ENCODE measurements around the gene TLE4. TPM values are rescaled to one million over a fixed set of nuclear protein-coding genes. Genes with fewer than 3 reads are reported as not detected.

TLE4 gene
- total and polyA plus RNA-seq, 2 of the 13 experiments (the other 11 are each of a cell fraction or from before 2014, with no cell fraction given) = 2.0 to 2.3 TPM

- intact Hi-C loops (cut with micrococcal nuclease; ENCODE audit: unreplicated experiment) (no loop called here), in situ Hi-C loops (cut with HindIII; ENCODE audit: extremely low pct_ligation_motif_present, low pct_unique_long_range_greater_than_20kb) (no loop called here)
- 0% methylated on average over 1 of the region's 1 CpG for WGBS (ENCODE audit: low lambda C conversion rate)
- H2AFZ ChIP-seq (ENCODE audit: low read length) = no peak overlapping the region
- H3K27ac ChIP-seq (ENCODE audit: extremely low read length, insufficient read depth, low read length) = no peak overlapping the region
- no peaks in the 10 kb centered on the region for H3K9me3 ChIP-seq (ENCODE audit: low read length)
- DNase-seq (ENCODE audit: low spot score) (no peak), ATAC-seq (no peak), FAIRE-seq (no peak)
- no peak overlapping the region for H3K4me2 ChIP-seq (ENCODE audit: low read depth, low read length)
- H3K4me1 ChIP-seq (ENCODE audit: insufficient read depth, low read length) = no peaks in the 10 kb centered on the region
- no peaks in the 10 kb centered on the region for H3K79me2 ChIP-seq (ENCODE audit: insufficient read depth, low read length)
- H3K4me3 ChIP-seq (replicated peaks in 1 of 3; ENCODE audit: insufficient read depth in 1 of 3, low read depth in 2 of 3, low read length in 3 of 3) = no peak overlapping the region
- no peaks in the 10 kb centered on the region for H3K36me3 ChIP-seq (replicated peaks in 1 of 2; ENCODE audit: control insufficient read depth in 1 of 2, insufficient read depth in 2 of 2, low read length in 2 of 2)
- H4K20me1 ChIP-seq (ENCODE audit: insufficient read depth, low read length) = no peaks in the 10 kb centered on the region
- no TSS peak for BruUV-seq (replicated peaks)
- no peaks in the 10 kb centered on the region for H3K27me3 ChIP-seq (ENCODE audit: control insufficient read depth in 1 of 2, insufficient read depth in 2 of 2, low read length in 2 of 2)
- ChIA-PET CTCF (ENCODE audit: low intra/inter-chr PET ratio, low total read pairs) (no interaction called here), POLR2A (no interaction called here)
- TF ChIP-seq RNF219 (CRISPR knock-in tag; IDR thresholded peaks at IDR 0.05) (no peak), EEA1 (CRISPR knock-in tag; IDR thresholded peaks at IDR 0.05; ENCODE audit: borderline replicate concordance) (no peak)
- no peak overlapping the region for H3K9ac ChIP-seq (ENCODE audit: insufficient read depth, low read depth, low read length)
These were observed 36.2 kb upstream of the TLE4 start for GRCh38 chr9:79535534-79535933.

GRCh38 chr9:79537838-79538237 lies 33.9 kb upstream of the TLE4 start:
- ATAC-seq (no peak), DNase-seq (ENCODE audit: low spot score) (no peak), FAIRE-seq (no peak)
- WGBS (ENCODE audit: low lambda C conversion rate) = 13% methylated on average over 2 of the region's 2 CpGs
- H3K9ac ChIP-seq (ENCODE audit: insufficient read depth, low read depth, low read length) = no peak overlapping the region
- H3K27ac ChIP-seq (ENCODE audit: extremely low read length, insufficient read depth, low read length) = no peak overlapping the region
- no peak overlapping the region for H2AFZ ChIP-seq (ENCODE audit: low read length)
- no peaks in the 10 kb centered on the region for H3K4me1 ChIP-seq (ENCODE audit: insufficient read depth, low read length)
- no peaks in the 10 kb centered on the region for H3K27me3 ChIP-seq (ENCODE audit: control insufficient read depth in 1 of 2, insufficient read depth in 2 of 2, low read length in 2 of 2)
- H3K4me2 ChIP-seq (ENCODE audit: low read depth, low read length) = no peak overlapping the region
- POLR2A ChIA-PET = no interaction called here
- in situ Hi-C loops (cut with HindIII; ENCODE audit: extremely low pct_ligation_motif_present, low pct_unique_long_range_greater_than_20kb) (no loop called here), intact Hi-C loops (cut with micrococcal nuclease; ENCODE audit: unreplicated experiment) (no loop called here)
- H3K79me2 ChIP-seq (ENCODE audit: insufficient read depth, low read length) = no peaks in the 10 kb centered on the region
- H3K9me3 ChIP-seq (ENCODE audit: low read length) = no peaks in the 10 kb centered on the region
- CTCF ChIA-PET (ENCODE audit: low intra/inter-chr PET ratio, low total read pairs) = no interaction called here
- H4K20me1 ChIP-seq (ENCODE audit: insufficient read depth, low read length) = no peaks in the 10 kb centered on the region
- H3K4me3 ChIP-seq (replicated peaks in 1 of 3; ENCODE audit: insufficient read depth in 1 of 3, low read depth in 2 of 3, low read length in 3 of 3) = no peak overlapping the region
- H3K36me3 ChIP-seq (replicated peaks in 1 of 2; ENCODE audit: control insufficient read depth in 1 of 2, insufficient read depth in 2 of 2, low read length in 2 of 2) = no peaks in the 10 kb centered on the region
- no TSS peak for BruUV-seq (replicated peaks)
- TF ChIP-seq REPIN1 (CRISPR knock-in tag; IDR thresholded peaks at IDR 0.05; ENCODE audit: borderline replicate concordance, low read depth) = no peak
- TF ChIP-seq ZNF207 (IDR thresholded peaks at IDR 0.05; ENCODE audit: borderline replicate concordance) = no peak
- TF ChIP-seq PATZ1 (CRISPR knock-in tag; IDR thresholded peaks at IDR 0.05) = no peak
- no peak for TF ChIP-seq E2F1 (CRISPR knock-in tag; IDR thresholded peaks at IDR 0.05)
- TF ChIP-seq ZNF121 (CRISPR knock-in tag; IDR thresholded peaks at IDR 0.05) = no peak
- no peak for TF ChIP-seq PHF20 (CRISPR knock-in tag; IDR thresholded peaks at IDR 0.05)
- no peak for TF ChIP-seq ZBTB43 (CRISPR knock-in tag; conservative IDR thresholded peaks at IDR 0.05)
- no peak for TF ChIP-seq GPN1 (CRISPR knock-in tag; IDR thresholded peaks at IDR 0.05; ENCODE audit: borderline replicate concordance)
- TF ChIP-seq RBM39 (IDR thresholded peaks at IDR 0.05; ENCODE audit: low read depth, low read length, poor library complexity, severe bottlenecking) = no peak
- TF ChIP-seq YY1 (IDR thresholded peaks at IDR 0.05; ENCODE audit: insufficient read depth, insufficient replicate concordance, low read depth, low read length) = no peak

Measured in HepG2 (cell line).